ENCODE measurements around the gene RAI1.

Gene RAI1

GRCh38 chr17:17831208-17832031, 150.2 kb downstream of the RAI1 start:
- in situ Hi-C loops (cut with HindIII; ENCODE audit: low pct_ligation_motif_present, low sequenced_read_pairs): no loop called here

GRCh38 chr17:17832032-17832363, 150.7 kb downstream of the RAI1 start:
- no peak for DNase-seq
- H3K36me3 ChIP-seq (replicated peaks): peaks cover 23% of the 10 kb centered on the region
- no peak for TF ChIP-seq CTCF (IDR thresholded peaks at IDR 0.05; ENCODE audit: low read depth, low read length, missing control alignments)
- H3K4me3 ChIP-seq (ENCODE audit: low read depth, low read length): no peak overlapping the region
- no peak overlapping the region for H3K27ac ChIP-seq
- no peaks in the 10 kb centered on the region for H3K27me3 ChIP-seq (replicated peaks)
- in situ Hi-C loops (cut with HindIII; ENCODE audit: low pct_ligation_motif_present, low sequenced_read_pairs): no loop called here

More at GRCh38 chr17:17831208-17832031, 150.2 kb downstream of the RAI1 start:
- Histone ChIP-seq H3K27me3 (replicated peaks) (no peaks in the 10 kb centered on the region), H3K27ac (no peak overlapping the region), H3K36me3 (replicated peaks) (peaks cover 26% of the 10 kb centered on the region), H3K4me3 (ENCODE audit: low read depth, low read length) (no peak overlapping the region)
- no peak for TF ChIP-seq CTCF (IDR thresholded peaks at IDR 0.05; ENCODE audit: low read depth, low read length, missing control alignments)
- no peak for DNase-seq

- H3K27me3 ChIP-seq (replicated peaks): no peaks in the 10 kb centered on the region
- in situ Hi-C loops (cut with HindIII; ENCODE audit: low pct_ligation_motif_present, low sequenced_read_pairs): no loop called here
- H3K27ac ChIP-seq: no peak overlapping the region
- peaks cover 16% of the 10 kb centered on the region for H3K36me3 ChIP-seq (replicated peaks)
- TF ChIP-seq CTCF (IDR thresholded peaks at IDR 0.05; ENCODE audit: low read depth, low read length, missing control alignments): no peak
- H3K4me3 ChIP-seq (ENCODE audit: low read depth, low read length): no peak overlapping the region
- no peak for DNase-seq
These were observed 152.6 kb downstream of the RAI1 start for GRCh38 chr17:17833658-17834357.

GRCh38 chr17:17834974-17835373, 153.7 kb downstream of the RAI1 start:
- Histone ChIP-seq H3K27ac (no peak overlapping the region), H3K4me3 (ENCODE audit: low read depth, low read length) (peak overlapping the region; percentile 93), H3K36me3 (replicated peaks) (peaks cover 14% of the 10 kb centered on the region), H3K27me3 (replicated peaks) (no peaks in the 10 kb centered on the region)
- TF ChIP-seq CTCF (IDR thresholded peaks at IDR 0.05; ENCODE audit: low read depth, low read length, missing control alignments): no peak
- no peak for DNase-seq
- in situ Hi-C loops (cut with HindIII; ENCODE audit: low pct_ligation_motif_present, low sequenced_read_pairs): no loop called here

GRCh38 chr17:17835415-17836249, 154.4 kb downstream of the RAI1 start:
- in situ Hi-C loops (cut with HindIII; ENCODE audit: low pct_ligation_motif_present, low sequenced_read_pairs): no loop called here
- no peak for TF ChIP-seq CTCF (IDR thresholded peaks at IDR 0.05; ENCODE audit: low read depth, low read length, missing control alignments)
- H3K4me3 ChIP-seq (ENCODE audit: low read depth, low read length): peak overlapping the region; percentile 93
- peak overlapping the region; percentile 98 for H3K27ac ChIP-seq
- H3K27me3 ChIP-seq (replicated peaks): no peaks in the 10 kb centered on the region
- peaks cover 12% of the 10 kb centered on the region for H3K36me3 ChIP-seq (replicated peaks)
- no peak for DNase-seq
